Fibroblast of skin of abdomen (primary cell): Measurements from ENCODE around the gene SLC16A3.
"Not testable (repeated sequence)": the region's sequence is repeated elsewhere in the genome, so short reads cannot be mapped to it uniquely, and the experiment has no call there.

Experiments used
- DNase-seq: peaks from one replicate; pipeline ENCODE4 v3.0.0-alpha.2; 2013

The SLC16A3 gene

GRCh38 chr17:82204831-82205719, 23.8 kb upstream of the SLC16A3 start:
- peak; percentile 70 for DNase-seq

GRCh38 chr17:82205720-82206508, 22.9 kb upstream of the SLC16A3 start:
- peak; percentile 85 for DNase-seq

GRCh38 chr17:82210655-82211054, 18.2 kb upstream of the SLC16A3 start:
- DNase-seq, result not testable (repeated sequence)

- DNase-seq, result peak; percentile 79
Observed at GRCh38 chr17:82212331-82213250, 16.3 kb upstream of the SLC16A3 start, which contains the start of gene CCDC57. Gene CCDC57, minus strand, starts transcription at chr17:82212842. Its CDS starts 10,898 bp downstream, at chr17:82201944.

- peak; percentile 80 for DNase-seq
Observed at GRCh38 chr17:82213251-82214011, 15.4 kb upstream of the SLC16A3 start.

GRCh38 chr17:82214012-82214628, 14.7 kb upstream of the SLC16A3 start:
- DNase-seq, result no peak

- DNase-seq, result peak; percentile 37
Observed at GRCh38 chr17:82215095-82215971, 13.5 kb upstream of the SLC16A3 start.

GRCh38 chr17:82215972-82216300, 12.9 kb upstream of the SLC16A3 start:
- no peak for DNase-seq

GRCh38 chr17:82216301-82217119, 12.3 kb upstream of the SLC16A3 start:
- peak; percentile 78 for DNase-seq

- DNase-seq, result no peak
Observed at GRCh38 chr17:82217120-82217529, 11.7 kb upstream of the SLC16A3 start.

GRCh38 chr17:82217530-82218204, 11.2 kb upstream of the SLC16A3 start:
- DNase-seq, result peak; percentile 91

- no peak for DNase-seq
Observed at GRCh38 chr17:82218349-82219075, 10.3 kb upstream of the SLC16A3 start.

GRCh38 chr17:82219083-82219482, 9.8 kb upstream of the SLC16A3 start:
- DNase-seq, result no peak

GRCh38 chr17:82219753-82220709, 8.8 kb upstream of the SLC16A3 start:
- no peak for DNase-seq

GRCh38 chr17:82221341-82221902, 7.4 kb upstream of the SLC16A3 start:
- no peak for DNase-seq

- no peak for DNase-seq
Observed at GRCh38 chr17:82222816-82223215, 6.0 kb upstream of the SLC16A3 start.
